ENCODE data around the gene SGMS1. TPM values are rescaled to one million over a fixed set of nuclear protein-coding genes. Genes with fewer than 3 reads are reported as not detected.

SGMS1 gene
- total RNA-seq, 1 donor from 2014 or later: 24.1 TPM

GRCh38 chr10:50640238-50640637 is 16.5 kb upstream of the SGMS1 start:
- no peak overlapping the region for H3K27ac Mint-ChIP-seq (ENCODE audit: unreplicated experiment)
- DNase-seq: no peak
- no peak for TF ChIP-seq CTCF (IDR thresholded peaks at IDR 0.05; ENCODE audit: partially characterized antibody, unreplicated experiment)
- no peaks in the 10 kb centered on the region for H3K36me3 Mint-ChIP-seq (ENCODE audit: unreplicated experiment)
- no peaks in the 10 kb centered on the region for H3K27me3 Mint-ChIP-seq (ENCODE audit: unreplicated experiment)
- H3K4me1 Mint-ChIP-seq (ENCODE audit: low read depth, unreplicated experiment): no peaks in the 10 kb centered on the region
- no peaks in the 10 kb centered on the region for H3K9me3 Mint-ChIP-seq (ENCODE audit: unreplicated experiment)
- no peak overlapping the region for H3K4me3 Mint-ChIP-seq (ENCODE audit: unreplicated experiment)

GRCh38 chr10:50636618-50637579 is 13.1 kb upstream of the SGMS1 start:
- H3K27ac Mint-ChIP-seq (ENCODE audit: unreplicated experiment): no peak overlapping the region
- no peaks in the 10 kb centered on the region for H3K27me3 Mint-ChIP-seq (ENCODE audit: unreplicated experiment)

GRCh38 chr10:50635286-50635685 is 11.5 kb upstream of the SGMS1 start:
- DNase-seq: no peak
- no peaks in the 10 kb centered on the region for H3K36me3 Mint-ChIP-seq (ENCODE audit: unreplicated experiment)
- TF ChIP-seq CTCF (IDR thresholded peaks at IDR 0.05; ENCODE audit: partially characterized antibody, unreplicated experiment): no peak
- no peak overlapping the region for H3K27ac Mint-ChIP-seq (ENCODE audit: unreplicated experiment)
- no peak overlapping the region for H3K4me3 Mint-ChIP-seq (ENCODE audit: unreplicated experiment)
- no peaks in the 10 kb centered on the region for H3K27me3 Mint-ChIP-seq (ENCODE audit: unreplicated experiment)
- H3K4me1 Mint-ChIP-seq (ENCODE audit: low read depth, unreplicated experiment): no peaks in the 10 kb centered on the region
- no peaks in the 10 kb centered on the region for H3K9me3 Mint-ChIP-seq (ENCODE audit: unreplicated experiment)

More at GRCh38 chr10:50636618-50637579, 13.1 kb upstream of the SGMS1 start:
- TF ChIP-seq CTCF (IDR thresholded peaks at IDR 0.05; ENCODE audit: partially characterized antibody, unreplicated experiment): no peak
- DNase-seq: no peak
- Mint-ChIP-seq H3K36me3 (ENCODE audit: unreplicated experiment) (no peaks in the 10 kb centered on the region), H3K4me1 (ENCODE audit: low read depth, unreplicated experiment) (no peaks in the 10 kb centered on the region), H3K9me3 (ENCODE audit: unreplicated experiment) (no peaks in the 10 kb centered on the region), H3K4me3 (ENCODE audit: unreplicated experiment) (no peak overlapping the region)

- no peak for TF ChIP-seq CTCF (IDR thresholded peaks at IDR 0.05; ENCODE audit: partially characterized antibody, unreplicated experiment)
- H3K4me1 Mint-ChIP-seq (ENCODE audit: low read depth, unreplicated experiment): no peaks in the 10 kb centered on the region
- H3K4me3 Mint-ChIP-seq (ENCODE audit: unreplicated experiment): no peak overlapping the region
- no peak for DNase-seq
- no peak overlapping the region for H3K27ac Mint-ChIP-seq (ENCODE audit: unreplicated experiment)
- no peaks in the 10 kb centered on the region for H3K9me3 Mint-ChIP-seq (ENCODE audit: unreplicated experiment)
- H3K36me3 Mint-ChIP-seq (ENCODE audit: unreplicated experiment): no peaks in the 10 kb centered on the region
- no peaks in the 10 kb centered on the region for H3K27me3 Mint-ChIP-seq (ENCODE audit: unreplicated experiment)
Observed at GRCh38 chr10:50634479-50634878, 10.7 kb upstream of the SGMS1 start.

GRCh38 chr10:50631052-50631451 is 7.3 kb upstream of the SGMS1 start:
- H3K36me3 Mint-ChIP-seq (ENCODE audit: unreplicated experiment): no peaks in the 10 kb centered on the region
- no peak for TF ChIP-seq CTCF (IDR thresholded peaks at IDR 0.05; ENCODE audit: partially characterized antibody, unreplicated experiment)
- H3K9me3 Mint-ChIP-seq (ENCODE audit: unreplicated experiment): peaks cover under 1% of the 10 kb centered on the region
- no peaks in the 10 kb centered on the region for H3K27me3 Mint-ChIP-seq (ENCODE audit: unreplicated experiment)
- no peak overlapping the region for H3K4me3 Mint-ChIP-seq (ENCODE audit: unreplicated experiment)
- H3K4me1 Mint-ChIP-seq (ENCODE audit: low read depth, unreplicated experiment): peaks cover under 1% of the 10 kb centered on the region
- H3K27ac Mint-ChIP-seq (ENCODE audit: unreplicated experiment): no peak overlapping the region
- no peak for DNase-seq

Data from glutamatergic neuron (in vitro differentiated cells).